Amygdala (tissue), 56 donors: ENCODE measurements around the gene LPCAT3.
"Not testable (repeated sequence)": the region's sequence is repeated elsewhere in the genome, so short reads cannot be mapped to it uniquely, and the experiment has no call there.

Experiments
- DNase-seq, 56 donors: peaks; one replicate each; lab custom pipeline; 2025; lab: John Stamatoyannopoulos, UW

The LPCAT3 gene, protein sequence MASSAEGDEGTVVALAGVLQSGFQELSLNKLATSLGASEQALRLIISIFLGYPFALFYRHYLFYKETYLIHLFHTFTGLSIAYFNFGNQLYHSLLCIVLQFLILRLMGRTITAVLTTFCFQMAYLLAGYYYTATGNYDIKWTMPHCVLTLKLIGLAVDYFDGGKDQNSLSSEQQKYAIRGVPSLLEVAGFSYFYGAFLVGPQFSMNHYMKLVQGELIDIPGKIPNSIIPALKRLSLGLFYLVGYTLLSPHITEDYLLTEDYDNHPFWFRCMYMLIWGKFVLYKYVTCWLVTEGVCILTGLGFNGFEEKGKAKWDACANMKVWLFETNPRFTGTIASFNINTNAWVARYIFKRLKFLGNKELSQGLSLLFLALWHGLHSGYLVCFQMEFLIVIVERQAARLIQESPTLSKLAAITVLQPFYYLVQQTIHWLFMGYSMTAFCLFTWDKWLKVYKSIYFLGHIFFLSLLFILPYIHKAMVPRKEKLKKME

DNA sequence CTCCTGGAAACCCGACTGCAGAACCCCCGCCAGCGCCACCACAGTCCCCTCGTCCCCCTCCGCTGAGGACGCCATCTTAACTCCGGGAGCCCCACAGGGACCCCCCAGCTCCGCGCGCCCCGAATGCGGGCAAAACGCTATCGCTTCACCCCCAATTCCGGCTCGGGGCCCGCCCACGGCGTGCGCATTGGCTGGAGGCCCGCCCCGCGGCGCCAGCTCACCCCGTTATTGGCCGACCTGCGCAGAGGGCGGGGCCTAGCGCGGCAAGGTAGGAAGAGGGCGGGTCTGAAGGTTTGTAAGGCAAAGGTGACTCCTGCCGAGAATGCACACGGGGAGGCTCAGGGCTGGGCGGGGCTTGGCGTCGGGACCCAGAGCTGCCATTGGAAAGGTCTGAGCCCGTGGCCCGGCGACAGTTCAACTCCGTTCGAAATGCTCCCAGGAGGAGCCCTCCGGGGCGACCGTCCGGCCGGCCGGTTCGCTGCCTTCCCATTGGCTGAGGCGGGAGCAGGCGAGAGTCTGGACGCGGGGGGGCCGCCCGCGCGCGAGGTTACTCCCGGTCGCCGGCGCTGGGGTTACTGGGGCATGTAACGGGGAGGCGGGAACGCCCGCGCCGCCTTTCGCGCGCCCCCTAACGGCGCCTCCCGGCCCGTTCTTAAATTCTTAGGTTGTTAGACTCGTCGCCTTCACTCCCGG is at the start of gene LPCAT3:
Gene LPCAT3 (minus strand): TSS at position 127 of the 693 bp plus-strand sequence. CDS start 52 bp downstream, at position 75.
- peak; percentile 53 to 99 (median 94) for DNase-seq

- no peak for DNase-seq
These were observed 48.8 kb upstream of the LPCAT3 start for GRCh38 chr12:7067096-7067495.

GRCh38 chr12:7066596-7066995 is 48.3 kb upstream of the LPCAT3 start:
- no peak for DNase-seq

DNA sequence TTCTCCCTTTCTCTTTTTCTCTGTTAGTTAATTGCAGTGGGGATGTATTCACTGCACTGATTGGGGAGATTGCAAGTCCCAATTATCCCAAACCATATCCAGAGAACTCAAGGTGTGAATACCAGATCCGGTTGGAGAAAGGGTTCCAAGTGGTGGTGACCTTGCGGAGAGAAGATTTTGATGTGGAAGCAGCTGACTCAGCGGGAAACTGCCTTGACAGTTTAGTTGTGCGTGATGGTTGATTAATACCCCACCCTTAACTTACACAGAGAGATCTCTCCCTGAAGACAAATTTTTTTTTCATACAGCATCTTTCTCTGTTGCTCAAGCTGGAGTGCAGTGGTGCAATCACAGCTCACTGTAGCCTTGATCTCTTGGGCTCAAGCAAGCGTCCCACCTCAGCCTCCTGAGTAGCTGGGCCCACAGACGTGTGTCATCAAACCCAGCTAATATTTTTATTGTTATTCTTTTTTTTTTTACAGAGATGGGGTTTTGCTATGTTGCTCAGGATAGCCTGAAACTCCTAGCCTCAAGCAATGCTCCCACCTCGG is 46.9 kb upstream of the LPCAT3 start:
- no peak for DNase-seq

GRCh38 chr12:7064516-7064915 is 46.2 kb upstream of the LPCAT3 start:
- no peak for DNase-seq

- DNase-seq: no peak
These were observed 43.3 kb upstream of the LPCAT3 start for GRCh38 chr12:7061596-7061995.

- no peak for DNase-seq
These were observed 42.9 kb upstream of the LPCAT3 start for GRCh38 chr12:7061138-7061537.

- DNase-seq: peak in 15 of 56 donors; percentile 2 to 35 (median 9)
These were observed 42.2 kb upstream of the LPCAT3 start, which contains the start of gene C1S for GRCh38 chr12:7060353-7060954. TSS of gene C1S (plus strand) at chr12:7060718. CDS start at chr12:7061913, 1,195 bp downstream.

GRCh38 chr12:7059780-7060179 is 41.5 kb upstream of the LPCAT3 start:
- no peak for DNase-seq

DNA sequence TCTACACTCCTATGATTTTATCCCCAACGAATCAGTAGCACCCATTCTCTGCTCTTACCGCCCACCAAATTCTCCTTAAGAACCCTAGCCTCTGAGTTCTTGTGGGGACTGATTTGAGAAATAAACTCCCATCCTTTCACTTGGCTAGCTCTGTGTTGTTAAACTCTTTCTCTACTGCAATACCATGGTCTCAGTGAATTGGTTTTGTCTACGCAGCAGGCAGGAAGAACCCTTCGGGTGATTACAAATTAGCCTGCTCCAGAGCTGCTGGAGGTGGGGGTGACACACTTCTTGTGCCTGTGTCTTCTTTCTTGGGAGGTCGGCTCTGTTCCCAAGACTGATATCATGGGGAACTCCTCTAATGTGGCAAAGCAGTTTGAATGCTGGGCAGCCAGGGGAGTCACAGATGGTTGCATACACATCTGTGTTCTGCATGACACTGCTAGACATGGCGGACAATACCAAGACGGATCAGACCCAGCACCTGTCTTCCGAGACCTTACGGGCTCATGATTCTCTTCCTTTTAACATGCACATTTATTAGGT is 40.6 kb upstream of the LPCAT3 start:
- no peak for DNase-seq

- no peak for DNase-seq
These were observed 40.0 kb upstream of the LPCAT3 start for GRCh38 chr12:7058163-7058845.

- DNase-seq: not testable (repeated sequence)
These were observed 37.5 kb upstream of the LPCAT3 start for GRCh38 chr12:7055736-7056135.

DNA sequence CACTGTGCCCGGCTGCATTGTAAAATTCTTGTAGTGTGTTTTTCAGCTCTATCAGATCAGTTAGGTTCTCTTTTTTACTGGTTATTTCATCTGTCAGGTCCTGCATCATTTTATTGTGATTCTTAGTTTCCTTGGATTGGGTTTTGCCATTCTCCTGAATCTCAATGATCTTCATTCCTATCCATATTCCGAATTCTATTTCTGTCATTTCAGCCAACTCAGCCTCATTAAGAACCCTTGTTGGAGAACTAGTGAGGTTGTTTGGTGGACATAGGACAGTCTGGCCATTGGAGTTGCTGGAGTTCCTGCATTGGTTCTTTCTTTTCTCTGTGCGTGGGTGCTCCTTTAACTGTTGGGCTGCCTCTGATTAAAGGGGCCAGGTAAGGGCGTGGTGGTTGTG is 36.6 kb upstream of the LPCAT3 start:
- DNase-seq: no peak

DNA sequence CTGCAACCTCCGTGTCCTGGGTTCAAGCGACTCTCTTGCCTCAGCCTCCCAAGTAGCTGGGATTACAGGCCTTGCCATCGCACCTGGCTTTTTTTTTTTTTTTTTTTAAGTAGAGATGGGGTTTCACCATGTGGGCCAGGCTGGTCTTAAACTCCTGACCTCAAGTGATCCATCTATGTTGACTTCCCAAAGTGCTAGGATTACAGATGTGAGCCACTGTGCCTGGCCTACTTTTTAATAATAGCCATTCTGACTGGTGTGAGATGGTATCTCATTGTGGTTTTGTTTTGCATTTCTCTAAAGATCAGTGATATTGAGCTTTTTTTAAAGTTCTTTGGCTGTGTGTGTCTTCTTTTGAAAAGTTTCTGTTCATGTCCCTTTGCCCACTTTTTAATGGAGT is 31.7 kb upstream of the LPCAT3 start:
- DNase-seq: not testable (repeated sequence)

DNA sequence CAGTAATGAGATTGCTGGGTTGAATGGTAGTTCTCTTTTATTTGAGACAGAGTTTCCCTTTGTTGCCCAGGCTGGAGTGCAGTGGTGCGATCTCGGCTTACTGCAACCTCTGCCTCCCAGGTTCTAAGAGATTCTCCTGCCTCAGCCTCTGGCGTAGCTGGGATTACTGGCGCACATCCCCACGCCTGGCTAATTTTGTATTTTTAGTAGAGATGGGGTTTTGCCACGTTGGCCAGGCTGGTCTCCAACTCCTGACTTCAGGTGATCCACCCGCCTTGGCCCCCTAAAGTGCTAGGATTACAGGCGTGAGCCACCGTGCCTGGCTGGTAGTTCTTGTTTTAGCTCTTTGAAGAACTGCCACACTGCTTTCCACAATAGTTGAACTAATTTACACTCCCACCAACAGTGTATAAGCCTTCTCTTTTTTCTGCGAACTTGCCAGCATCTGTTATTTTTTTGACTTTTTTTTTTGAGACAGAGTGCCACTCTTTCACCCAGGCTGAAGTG is 31.2 kb upstream of the LPCAT3 start:
- DNase-seq: not testable (repeated sequence)

DNA sequence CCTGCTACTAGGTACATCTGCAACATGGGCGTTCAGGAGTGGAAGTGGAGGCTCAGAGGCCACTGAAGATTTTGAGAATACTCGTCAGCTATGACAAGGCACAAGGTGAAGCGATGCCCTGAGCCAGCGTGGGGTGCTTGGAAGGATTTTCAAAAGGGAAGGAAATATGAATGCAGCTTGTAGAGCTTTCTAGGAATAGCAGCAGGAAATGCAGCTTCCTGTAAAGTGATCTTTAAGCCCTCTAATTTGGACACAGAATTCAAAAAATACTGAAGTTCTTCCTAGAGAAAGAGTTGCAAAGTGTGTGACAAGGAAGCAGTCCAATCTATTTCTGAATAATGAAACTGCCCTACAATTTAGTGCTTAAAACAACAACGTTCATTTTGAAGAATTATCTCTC is 29.0 kb upstream of the LPCAT3 start:
- no peak for DNase-seq

- DNase-seq: no peak
These were observed 28.3 kb upstream of the LPCAT3 start for GRCh38 chr12:7046383-7047105.

DNA sequence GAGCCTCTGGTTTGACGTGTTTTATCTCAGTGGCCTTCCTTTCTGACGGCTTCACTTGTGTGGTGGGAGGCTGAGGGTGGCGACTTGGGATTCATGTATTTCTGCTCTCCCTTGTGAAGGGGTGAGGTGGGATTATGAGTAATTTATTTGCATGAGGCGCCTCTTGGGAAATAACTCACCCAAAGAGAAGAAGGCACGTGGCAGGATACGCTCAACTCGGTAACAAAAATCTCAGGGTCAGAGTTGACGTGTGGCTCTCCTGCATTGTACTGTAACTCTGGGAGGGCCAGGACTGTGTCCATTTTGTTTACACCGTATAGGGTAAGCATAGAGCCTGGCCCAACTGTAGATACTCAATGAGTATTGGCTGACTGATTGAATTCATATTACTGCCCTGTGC is 27.6 kb upstream of the LPCAT3 start:
- no peak for DNase-seq

DNA sequence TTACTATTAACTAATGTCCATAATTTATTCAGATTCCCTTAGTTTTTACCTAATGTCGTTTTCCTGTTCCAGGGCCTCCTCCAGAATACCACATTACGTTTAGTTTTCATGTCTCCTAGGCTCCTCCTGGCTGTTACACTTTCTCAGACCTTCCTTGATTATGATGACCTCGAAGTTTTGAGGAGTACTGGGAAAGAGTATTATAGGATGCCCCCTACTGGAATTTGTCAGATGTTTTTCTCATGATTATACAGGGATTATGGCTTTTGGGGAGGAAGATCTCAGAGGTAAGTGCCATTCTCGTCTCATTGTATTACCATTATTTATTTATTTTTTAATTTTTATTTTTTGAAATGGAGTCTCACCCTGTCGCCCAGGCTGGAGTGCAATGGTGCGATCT is 24.6 kb upstream of the LPCAT3 start:
- DNase-seq: no peak
